ENCODE measurements around the gene C7orf57.

The C7orf57 gene

DNA sequence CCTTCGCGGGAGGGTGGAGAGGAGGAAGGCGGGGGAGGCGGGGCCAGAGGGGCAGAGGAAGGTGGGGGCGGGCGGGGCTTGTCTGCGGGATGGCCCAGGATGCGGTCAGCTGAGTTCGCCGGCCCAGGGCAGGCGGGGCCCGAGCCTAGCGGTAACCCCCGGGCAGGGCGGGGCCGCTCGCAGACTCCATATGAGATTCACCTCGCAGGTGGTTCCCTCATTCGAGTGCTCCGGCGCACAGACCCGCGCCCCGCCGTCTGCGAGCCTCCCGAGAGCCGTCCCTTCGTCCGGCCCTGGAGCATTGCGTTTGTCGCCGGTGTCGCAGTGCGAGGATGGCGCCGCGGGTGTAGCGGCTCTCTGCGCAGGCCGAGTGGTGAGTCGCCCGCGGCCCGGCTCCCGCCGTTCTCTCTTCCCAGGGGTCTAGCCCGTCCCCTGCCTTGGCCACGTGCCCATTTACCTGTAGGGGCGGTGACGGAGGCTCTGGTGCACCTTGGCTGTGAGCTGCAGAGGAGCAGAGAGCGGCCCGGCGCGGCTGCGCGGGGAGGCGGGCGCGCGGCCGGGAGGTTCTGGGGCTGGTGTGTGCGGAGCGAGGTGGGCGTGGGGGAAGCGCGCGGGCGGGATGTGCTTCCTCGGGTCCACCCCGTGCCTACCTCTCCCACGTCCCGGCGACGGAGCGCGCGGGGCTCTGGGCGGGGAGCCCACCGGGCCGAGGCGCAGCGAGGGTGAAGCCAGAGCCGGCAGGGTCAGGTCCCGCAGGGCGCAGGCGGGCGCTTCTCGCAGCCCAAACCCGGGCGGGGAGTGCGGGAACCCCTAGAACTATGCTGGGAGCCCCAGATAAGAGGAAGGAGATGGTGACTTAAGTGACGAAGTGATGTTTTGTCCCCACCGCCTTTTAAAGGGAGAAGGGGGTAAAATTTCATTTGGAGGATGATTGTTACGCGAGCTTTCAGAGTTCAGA, 54.0 kb downstream of the C7orf57 start, which contains the start of gene UPP1:
TSS of gene UPP1 (plus strand) at position 220 of the 958 bp plus-strand sequence. CDS start 5,519 bp downstream, outside the sequence.
- TF ChIP-seq, protein P1, sequence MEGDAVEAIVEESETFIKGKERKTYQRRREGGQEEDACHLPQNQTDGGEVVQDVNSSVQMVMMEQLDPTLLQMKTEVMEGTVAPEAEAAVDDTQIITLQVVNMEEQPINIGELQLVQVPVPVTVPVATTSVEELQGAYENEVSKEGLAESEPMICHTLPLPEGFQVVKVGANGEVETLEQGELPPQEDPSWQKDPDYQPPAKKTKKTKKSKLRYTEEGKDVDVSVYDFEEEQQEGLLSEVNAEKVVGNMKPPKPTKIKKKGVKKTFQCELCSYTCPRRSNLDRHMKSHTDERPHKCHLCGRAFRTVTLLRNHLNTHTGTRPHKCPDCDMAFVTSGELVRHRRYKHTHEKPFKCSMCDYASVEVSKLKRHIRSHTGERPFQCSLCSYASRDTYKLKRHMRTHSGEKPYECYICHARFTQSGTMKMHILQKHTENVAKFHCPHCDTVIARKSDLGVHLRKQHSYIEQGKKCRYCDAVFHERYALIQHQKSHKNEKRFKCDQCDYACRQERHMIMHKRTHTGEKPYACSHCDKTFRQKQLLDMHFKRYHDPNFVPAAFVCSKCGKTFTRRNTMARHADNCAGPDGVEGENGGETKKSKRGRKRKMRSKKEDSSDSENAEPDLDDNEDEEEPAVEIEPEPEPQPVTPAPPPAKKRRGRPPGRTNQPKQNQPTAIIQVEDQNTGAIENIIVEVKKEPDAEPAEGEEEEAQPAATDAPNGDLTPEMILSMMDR (IDR thresholded peaks at IDR 0.05; ENCODE audit: borderline replicate concordance, insufficient read depth, low read depth, low read length): no peak
- peak within 1 kb of the TSS; percentile 81 for H3K4me3 ChIP-seq (ENCODE audit: low read depth, low read length)

DNA sequence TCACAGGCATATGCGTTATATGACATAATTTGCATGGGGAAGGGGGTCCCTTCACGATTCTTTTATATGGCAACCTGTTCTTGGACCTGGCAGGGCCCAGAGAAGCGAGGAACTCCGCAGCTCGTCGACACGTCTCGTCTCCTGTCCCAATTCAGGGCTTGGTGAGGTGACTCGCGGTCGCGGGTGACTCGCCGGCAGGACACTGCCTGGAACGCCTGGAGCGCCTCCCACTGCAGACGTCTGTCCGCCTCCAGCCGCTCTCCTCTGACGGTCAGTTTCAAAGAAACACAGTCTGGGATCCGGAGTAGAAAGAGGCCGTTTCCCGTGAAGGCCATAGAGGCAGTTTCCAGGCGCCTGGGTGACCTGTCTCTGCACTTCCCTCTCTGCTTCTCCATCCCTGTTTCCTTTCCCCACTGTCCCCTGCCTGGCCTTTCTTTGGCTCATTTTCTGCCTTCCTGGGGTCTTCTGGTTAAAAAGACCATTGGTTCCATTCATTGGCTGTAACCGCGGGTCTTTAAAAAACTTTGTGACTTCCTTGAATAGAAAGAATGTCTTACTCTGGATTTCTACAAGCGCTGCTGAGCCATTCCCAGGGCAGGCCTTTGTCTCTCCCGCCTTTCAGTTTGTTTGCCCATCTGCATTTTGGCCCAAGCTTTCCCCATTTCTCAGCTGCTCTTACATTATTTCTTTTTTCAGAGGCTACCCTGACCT, 54.9 kb downstream of the C7orf57 start:
- H3K4me3 ChIP-seq (ENCODE audit: low read depth, low read length): no peak overlapping the region
- TF ChIP-seq, protein P1 (IDR thresholded peaks at IDR 0.05; ENCODE audit: borderline replicate concordance, insufficient read depth, low read depth, low read length): no peak

DNA sequence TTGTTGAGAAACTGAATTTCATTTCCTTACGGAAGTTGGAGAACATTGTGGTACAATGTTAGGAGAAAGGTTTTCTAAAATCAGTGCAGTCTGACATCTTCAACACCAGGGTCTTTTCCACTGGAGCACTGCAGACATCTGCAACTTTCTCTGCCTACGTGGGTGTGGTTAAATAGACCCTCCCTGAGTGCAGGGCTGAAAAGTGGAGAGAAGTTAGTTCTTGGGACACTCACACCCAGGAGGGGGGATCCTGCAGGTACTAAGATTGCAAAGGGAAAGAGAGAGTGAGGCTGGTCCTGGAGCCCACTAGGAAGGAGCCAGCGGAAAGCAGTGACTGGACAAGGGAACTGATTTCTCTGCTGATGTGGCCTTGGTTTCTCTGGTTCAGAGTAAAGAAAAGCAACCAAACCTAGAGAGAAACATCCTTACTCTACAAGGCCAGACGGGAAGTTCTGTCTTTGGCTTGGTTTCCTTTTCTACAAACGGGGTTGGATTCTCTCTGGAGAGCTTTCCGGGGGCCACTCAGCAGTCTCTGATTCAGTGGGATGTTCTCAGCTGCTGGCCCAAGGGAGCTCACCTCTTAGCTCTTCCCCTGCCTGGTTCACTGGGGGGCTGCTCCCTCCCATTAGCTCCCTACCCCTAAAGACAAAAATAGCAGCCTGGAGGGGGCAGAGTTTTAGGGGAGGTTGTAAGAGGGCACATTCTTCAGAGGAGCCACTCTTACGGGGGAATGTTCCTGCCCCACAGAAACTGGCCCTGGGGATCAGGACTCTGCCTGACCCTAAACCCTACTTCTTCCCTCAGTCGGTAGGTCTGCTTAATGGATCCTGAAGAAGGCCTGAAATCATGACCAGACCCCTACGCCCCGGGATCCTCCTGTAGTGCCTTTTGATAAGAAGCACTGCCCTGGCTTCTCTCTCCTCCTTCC, 56.4 kb downstream of the C7orf57 start:
- no peak overlapping the region for H3K4me3 ChIP-seq (ENCODE audit: low read depth, low read length)
- TF ChIP-seq, protein P1 (IDR thresholded peaks at IDR 0.05; ENCODE audit: borderline replicate concordance, insufficient read depth, low read depth, low read length): no peak

DNA sequence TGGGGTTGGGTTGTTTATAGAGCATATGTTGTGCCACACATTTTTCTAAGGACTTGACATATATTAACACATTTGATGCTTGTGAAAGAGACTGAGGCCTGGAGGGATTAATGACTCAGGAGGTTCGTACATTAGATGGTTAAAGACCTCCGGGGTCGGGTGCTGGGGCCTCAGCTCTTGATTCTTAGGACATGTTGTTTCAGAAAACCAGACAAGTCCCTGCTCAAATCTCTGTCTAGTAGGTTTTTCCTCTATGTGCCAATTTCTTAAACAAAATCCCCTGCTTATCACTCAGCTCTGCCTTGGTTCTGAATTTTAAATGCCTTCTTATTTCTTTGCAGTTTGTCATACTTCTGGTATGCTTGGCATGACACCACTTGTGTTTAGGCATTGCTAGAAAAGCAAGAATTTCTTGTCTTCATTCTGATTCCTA, 59.5 kb downstream of the C7orf57 start:
- H3K4me3 ChIP-seq (ENCODE audit: low read depth, low read length): no peak overlapping the region
- TF ChIP-seq, protein P1 (IDR thresholded peaks at IDR 0.05; ENCODE audit: borderline replicate concordance, insufficient read depth, low read depth, low read length): no peak

DNA sequence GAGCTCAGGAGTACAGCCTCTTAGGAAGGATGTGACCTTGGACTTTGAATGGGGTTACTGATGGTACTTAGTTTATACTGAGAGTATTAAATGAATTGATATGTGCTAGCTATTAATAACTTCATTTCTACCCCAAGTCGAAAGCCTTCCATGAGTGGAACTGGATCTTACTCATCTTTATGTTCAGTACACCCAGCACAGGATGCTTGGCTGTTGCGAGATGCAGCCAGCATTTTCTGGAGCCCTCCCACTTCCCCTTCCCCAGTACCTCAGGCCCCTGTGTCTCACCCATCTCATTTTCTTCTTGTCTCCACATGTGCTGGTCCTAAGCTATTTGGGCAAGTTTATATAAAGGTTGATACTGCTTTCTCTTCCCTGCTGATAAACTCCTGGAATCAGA, 60.9 kb downstream of the C7orf57 start:
- H3K4me3 ChIP-seq (ENCODE audit: low read depth, low read length): no peak overlapping the region
- TF ChIP-seq, protein P1 (IDR thresholded peaks at IDR 0.05; ENCODE audit: borderline replicate concordance, insufficient read depth, low read depth, low read length): no peak

DNA sequence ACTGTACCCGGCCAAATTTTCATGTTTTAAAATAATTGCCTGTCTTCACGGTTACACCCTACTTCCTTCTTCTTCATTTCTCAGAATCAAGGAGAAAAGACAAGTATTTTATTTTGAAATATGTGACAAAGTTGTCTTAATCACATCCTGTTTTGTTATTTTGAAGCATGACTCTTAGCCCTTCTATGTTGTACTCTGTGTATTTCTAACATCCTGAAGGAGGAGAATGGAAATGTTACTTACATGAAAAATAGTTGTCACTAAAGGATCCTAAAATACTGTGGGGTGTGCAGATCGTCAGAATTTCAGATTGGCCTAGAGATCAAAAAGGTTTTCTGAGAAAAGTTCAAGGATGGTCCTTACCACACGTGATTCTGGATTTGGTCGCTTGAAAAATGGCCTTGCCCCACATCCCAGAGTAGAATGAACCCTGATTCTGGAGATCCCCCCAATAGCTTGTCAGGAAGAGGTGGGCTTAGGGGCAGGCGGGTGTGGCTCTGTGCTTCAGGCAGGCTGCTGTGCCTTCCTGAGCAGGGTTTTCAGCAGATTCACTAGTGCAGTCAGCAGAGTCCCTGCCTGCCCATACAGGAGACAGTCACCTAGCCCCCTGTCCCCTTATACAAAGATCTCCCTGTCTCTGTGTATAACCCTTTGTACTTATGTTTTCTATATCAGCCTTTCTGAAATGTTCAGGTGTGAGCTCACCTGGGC, 62.3 kb downstream of the C7orf57 start:
- H3K4me3 ChIP-seq (ENCODE audit: low read depth, low read length): no peak overlapping the region
- TF ChIP-seq, protein P1 (IDR thresholded peaks at IDR 0.05; ENCODE audit: borderline replicate concordance, insufficient read depth, low read depth, low read length): no peak
